ENCODE data around the gene KCNG2. TPM values are rescaled to one million over a fixed set of nuclear protein-coding genes. Genes with fewer than 3 reads are reported as not detected.

The KCNG2 gene
- total RNA-seq, 1 donor from 2014 or later, result not detected

DNA sequence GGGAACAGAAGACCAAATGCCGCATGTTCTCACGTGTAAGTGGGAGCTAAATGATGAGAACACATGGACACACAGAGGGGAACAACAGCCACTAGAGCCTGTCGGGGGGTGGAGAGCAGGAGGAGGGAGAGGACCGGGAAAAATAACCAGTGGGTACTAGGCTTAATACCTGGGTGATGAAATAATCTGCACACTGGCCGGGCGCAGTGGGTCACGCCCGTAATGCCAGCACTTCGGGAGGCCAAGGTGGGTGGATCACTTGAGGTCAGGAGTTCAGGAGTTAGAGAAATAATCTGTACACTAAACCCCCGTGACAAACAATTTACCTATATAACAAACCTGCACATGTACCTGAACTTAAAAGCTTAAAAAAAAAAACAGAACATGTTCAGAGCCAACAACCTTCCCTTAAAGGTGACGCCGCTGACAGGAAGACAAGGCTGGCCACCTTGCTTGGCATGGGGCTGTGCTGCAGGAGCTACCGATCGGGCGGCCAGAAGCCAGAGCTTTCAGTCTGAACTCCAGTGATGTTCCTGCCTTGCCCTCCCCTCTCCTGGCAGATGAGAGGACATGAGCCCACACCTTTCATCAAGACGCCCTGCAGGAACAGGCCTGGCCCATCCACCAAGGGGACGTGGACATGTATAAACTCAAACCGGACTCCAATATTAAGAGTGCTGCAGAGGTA lies 142.5 kb downstream of the KCNG2 start:
- intact Hi-C loops (cut with micrococcal nuclease), result no loop called here
- DNase-seq (no peak), ATAC-seq (no peak)

DNA sequence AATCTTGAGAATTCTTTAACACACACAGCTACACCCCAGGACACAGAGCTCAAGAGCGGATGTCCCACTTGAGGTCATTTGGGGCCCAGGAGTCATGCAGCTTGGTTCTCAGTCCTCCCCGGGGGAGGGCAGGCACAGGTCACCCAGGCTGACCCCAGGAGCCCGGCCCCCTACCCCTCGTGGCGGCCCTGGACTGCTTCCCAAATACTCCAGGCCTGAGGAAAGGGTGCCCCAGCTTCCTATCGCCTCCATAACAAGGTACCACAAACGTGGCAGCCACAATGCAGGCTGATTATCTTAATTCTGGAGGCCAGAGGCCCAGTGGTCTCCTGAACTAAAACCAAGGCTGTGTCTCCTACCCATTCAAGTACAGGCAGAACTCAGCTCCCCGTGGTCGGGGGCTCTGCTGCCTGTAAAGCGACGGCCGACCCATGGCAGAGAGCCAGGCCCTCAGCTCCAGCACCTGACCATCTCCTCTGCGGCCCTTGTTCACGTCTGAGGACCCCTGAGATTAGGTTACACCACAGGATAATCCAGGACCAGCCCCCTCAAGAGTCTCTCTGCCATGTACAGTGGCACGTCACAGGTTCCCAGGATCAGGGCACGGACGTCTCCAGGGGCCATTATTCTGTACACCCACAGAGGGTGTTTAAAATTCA lies 143.2 kb downstream of the KCNG2 start:
- no peak for ATAC-seq
- intact Hi-C loops (cut with micrococcal nuclease), result no loop called here
- no peak for DNase-seq

DNA sequence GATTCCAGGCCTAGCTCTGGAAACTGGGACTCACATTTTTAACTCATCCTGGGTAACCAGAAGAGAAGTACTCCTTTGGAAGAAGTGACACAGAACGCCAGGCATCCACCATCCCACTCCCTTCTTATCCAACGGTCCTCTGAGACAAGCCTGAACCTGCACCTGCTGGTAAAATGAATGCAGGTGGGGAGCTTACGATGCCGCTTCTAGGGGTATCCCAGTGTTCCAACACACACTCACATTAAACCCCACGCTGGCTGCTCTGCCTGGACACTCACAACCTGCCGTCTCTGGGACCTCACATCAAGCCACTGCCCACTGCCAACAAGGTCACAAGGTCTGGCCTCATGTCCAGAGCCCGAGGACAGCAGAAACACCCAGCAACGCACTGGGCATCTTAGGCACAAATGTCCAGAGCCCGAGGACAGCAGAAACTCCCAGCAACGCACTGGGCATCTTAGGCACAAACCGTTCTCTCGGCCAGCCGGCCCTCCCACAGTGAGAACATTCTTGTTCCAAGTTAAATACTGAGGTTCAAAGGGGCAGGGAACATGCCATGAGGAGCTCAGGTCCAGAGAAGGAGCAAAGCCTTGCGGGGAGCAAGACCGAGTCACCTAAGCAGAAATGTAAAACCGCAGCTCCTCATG lies 143.9 kb downstream of the KCNG2 start:
- intact Hi-C loops (cut with micrococcal nuclease), result no loop called here
- no peak for ATAC-seq
- DNase-seq, result no peak

DNA sequence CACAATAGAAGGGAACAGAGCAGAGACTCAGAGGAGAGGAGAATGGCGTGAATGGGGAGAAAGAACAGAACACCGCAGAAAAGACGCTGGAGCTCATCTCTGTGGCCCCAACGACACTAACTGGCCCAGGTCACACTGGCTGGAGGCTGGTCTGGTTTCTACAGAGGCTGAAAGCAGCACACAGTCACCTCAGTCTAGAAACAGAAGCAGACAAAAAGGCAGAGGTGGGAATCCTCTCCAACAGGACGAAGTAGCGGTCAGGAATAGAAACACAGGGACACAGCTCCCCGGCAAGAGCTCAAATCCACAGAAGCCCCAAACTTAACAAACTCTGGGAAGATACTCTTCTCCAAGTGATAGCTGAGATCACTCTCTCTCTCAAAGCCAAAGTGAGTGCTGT lies 144.5 kb downstream of the KCNG2 start:
- ATAC-seq (peak; percentile 22), DNase-seq (no peak)
- intact Hi-C loops (cut with micrococcal nuclease), result no loop called here

DNA sequence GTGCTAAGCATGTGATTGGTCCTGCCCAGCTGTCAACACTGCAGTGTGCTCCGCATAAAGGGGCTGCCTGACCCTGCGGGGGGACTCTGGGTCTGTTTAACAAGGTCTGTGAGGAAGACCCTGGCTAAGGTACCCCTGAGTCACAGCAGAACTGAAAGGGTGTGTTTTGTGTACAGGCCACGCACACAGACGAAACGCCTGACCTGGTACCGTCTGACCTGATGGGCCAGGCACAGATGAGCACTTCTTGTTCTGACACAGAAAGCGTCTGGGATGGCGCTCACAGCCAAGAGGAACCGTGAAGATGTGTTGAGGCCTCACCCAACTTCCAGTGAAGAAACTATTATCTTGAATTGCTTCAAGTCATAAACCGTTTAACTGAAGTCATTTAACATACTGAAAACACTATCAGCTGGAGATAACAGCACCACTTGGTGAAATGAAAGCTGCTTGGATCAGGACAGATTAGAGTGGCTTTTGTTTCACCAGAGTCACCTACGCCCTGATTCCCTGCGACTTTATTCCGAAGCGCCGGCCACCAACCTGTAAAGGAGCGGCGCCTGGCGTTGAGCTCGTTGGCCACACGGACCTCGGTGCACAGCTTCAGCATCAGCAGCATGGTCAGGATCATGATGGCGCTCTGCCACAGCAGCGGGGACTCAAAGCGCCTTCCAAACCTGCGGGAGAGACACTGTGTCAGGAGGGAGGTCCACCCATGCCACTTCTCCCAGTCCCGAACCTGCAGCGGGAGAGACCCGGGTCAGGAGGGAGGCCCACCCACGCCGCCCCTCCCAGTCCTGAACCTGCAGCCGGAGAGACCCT lies 145.3 kb downstream of the KCNG2 start:
- DNase-seq (no peak), ATAC-seq (peak; percentile 27)
- intact Hi-C loops (cut with micrococcal nuclease), result no loop called here

DNA sequence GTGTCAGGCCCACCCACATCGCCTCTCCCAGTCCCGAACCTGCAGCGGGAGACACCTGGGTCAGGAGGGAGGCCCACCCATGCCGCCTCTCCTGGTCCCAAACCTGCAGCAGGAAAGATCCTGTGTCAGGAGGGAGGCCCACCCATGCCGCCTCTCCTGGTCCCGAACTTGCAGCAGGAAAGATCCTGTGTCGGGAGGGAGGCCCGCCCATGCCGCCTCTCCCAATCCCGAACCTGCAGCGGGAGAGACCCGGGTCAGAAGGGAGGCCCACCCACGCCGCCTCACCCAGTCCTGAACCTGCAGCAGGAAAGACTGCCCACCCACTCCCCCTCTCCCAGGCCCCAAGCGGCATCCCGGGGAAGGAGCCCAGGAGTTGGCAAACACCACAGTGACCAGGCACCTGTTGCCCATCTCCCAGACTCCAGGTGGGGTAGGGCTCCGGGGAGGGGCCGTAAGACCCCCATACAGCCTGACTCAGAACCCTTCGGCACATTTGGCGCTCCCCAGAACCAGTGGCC lies 145.9 kb downstream of the KCNG2 start:
- no peak for ATAC-seq
- intact Hi-C loops (cut with micrococcal nuclease), result no loop called here
- DNase-seq, result no peak

DNA sequence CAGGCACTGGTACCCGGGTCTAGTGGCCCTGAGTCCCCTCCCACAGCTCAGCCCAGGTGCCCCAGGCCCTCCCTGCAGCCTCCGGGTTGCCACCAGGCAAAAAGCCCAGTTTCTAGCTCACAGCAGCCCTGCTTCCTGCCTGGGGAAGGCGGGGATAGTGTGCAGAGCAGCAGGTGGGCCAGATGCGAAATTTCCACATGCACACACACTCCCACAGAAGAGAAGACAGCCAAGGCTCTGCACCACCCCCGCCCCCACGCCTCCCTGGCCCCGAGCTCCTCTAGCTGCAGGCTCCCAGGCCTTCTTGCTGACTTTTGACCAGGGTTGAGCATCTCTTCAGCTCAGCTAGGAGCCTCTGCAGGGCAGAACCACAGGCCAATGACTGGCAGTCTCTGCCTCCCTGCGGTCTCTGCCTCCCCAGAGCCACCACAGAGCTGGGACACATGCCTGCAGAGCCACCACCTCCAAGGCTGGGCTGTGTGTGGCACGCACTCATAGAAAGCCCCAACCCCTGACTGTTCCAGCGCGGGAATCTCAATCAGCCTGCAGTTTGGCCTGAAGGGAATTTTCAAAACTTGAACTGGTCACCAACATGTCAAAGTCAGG lies 146.5 kb downstream of the KCNG2 start:
- DNase-seq (no peak), ATAC-seq (peak; percentile 14)
- intact Hi-C loops (cut with micrococcal nuclease), result no loop called here

DNA sequence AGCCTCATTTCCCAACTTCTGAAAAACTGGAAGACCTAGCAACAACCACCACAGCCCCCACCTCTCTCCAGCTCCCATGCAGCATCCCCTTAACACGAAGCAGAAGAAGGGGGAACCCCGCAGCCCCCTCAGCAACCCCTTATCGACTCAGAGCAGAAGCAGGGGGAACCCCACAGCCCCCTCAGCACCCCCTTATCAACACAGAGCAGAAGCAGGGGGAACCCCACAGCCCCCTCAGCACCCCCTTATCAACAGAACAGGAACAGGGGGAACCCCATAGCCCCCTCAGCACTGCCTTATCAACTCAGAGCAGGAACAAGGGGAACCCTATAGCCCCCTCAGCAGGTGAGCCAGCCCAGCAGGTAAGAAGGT lies 147.0 kb downstream of the KCNG2 start:
- intact Hi-C loops (cut with micrococcal nuclease), result no loop called here
- ATAC-seq (no peak), DNase-seq (no peak)

DNA sequence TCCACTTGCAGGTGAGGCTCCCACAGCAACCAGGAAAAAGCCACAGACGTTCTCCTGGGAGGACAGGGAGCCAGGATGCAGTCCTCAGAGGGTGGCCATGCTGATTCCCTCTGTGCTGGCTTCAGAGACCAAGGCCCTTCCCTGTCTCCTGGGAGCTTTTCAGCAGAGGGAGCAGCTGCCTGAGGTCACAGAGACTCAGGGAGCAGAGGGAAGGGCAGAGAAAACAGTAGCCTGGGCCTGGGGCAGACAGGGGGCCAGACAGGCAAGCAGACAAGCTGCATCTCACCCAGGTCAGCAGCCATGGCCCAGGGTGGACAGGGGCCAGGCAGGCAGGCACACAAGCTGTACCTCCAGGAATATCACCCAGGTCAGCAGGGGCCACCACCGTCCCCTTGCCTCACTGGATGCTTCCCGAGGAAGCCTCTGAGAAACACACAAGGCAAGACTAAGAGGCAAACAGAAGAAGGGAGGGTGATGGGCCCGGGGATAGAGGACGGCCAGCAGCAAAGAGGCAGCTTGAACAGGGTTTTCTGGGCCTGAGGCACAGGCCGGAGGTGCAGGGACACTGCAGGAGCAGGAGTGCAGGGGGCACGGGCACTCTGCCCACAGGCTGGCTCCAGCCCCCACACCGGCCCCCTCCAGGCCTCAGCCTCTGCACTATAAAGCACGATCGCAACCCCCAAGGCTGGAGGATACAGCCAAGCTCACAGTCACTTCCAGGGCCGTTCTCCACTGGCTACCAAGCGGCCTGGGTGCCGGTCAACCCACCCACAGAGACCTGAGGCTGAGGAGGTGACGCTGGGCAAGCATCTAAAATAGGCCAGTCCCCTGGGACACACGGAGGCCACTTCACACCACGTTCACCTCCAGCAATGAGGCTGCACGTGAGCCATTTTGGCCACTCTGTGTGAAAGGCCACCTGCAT lies 147.6 kb downstream of the KCNG2 start:
- no peak for DNase-seq
- intact Hi-C loops (cut with micrococcal nuclease), result no loop called here
- ATAC-seq, result no peak

DNA sequence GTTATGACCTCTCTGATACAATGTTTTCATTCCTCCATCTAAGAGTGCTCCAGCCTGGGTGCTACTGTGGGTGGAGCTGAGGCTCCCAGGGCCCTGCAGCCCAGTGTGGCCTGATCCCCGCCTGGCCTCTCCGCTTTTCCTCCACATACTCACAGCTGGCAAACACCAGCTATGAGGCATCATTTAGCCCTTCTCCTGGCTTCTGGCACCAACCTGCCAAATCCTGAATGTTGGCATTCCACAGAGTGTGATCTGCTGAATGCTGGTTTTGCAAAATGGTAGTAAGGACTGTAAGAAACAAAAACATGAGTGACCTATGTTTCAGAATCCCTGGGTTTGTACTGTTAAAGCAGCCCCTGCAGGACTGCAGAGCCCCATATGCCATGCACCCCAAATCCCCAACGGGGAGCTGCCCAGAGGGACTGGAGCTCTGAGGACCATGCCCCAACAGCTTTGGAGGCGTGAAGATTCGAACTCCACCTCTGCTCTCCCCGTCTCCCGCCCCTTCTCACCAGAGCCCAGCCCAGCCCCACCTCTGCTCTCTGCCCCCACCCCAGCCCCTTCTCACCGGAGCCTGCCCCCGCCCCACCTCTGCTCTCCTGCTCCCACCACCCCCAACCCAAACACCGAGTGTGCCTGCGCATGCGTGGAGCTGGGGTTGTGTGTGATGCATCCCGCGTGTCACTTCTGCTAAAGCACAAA lies 149.5 kb downstream of the KCNG2 start:
- no peak for DNase-seq
- intact Hi-C loops (cut with micrococcal nuclease), result no loop called here
- no peak for ATAC-seq

DNA sequence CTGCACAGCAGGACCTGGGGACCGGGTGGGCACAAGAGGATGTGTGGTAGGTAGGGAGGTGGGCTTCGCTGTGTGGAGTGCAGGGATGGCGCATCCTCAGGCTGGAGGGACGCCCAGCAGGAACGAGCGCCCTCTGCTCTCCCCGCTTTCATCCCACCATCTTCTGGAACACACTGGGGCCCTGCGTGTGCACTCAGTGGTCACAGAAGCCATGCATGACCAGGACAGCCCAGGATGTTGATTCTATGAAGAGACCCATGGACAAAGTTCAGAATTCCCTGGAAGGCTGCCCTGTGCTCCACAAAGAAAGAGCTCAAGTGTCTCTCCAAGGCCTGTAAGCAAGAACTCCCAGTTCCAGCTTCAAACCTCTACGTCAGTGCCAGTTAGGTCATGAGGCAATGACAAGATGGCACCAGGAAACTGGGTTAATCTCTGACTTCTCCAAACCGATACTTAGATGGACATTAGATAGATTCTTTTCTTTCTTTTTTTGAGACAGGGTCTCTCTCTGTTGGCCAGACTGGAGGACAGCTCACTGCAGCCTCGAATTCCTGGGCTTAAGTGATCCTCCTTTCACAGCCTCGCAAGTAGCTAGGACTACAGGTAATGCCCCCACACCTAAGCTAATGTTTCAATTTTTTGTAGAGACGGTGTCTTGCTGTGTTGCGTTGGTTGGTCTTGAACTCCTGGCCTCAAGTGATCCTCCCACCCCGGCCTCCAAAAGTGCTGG lies 150.3 kb downstream of the KCNG2 start:
- intact Hi-C loops (cut with micrococcal nuclease), result no loop called here
- DNase-seq (no peak), ATAC-seq (no peak)

DNA sequence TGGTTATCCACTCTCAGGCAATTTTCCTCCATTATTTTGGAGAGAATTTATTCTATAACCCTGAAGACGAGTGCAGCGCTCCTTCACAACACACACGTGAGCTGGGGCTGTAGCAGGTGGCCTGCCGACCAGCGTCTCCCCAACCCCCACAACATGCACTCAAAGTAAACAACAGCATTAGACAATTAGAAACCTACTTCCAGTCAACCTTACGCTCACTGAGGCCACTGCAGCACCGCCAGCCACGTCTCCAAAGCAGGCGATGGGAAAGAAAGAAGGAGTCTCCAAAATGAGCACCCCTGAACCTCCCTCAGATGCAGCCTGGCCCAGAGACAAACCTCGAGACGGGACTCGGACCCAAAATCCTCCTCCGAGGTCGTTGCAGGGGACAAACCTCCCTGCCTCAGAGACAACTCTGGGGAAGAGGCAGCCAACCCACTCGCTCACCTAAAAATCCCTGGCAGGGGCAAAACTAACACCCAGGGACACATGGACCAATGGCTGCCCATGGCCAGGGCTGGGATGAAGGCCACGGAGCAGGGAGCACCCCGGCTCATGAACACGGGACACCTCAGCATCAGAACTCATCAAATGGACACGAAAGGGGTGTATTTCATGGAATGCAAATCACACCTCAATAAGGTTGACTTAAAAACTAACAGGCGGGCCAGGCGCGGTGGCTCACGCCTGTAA lies 151.1 kb downstream of the KCNG2 start:
- ATAC-seq, result no peak
- DNase-seq, result no peak
- intact Hi-C loops (cut with micrococcal nuclease), result no loop called here

Other genes with a start within 250 kb of the KCNG2 start
- gene CTDP1, start 118.1 kb upstream of the KCNG2 start, total RNA-seq, result 10.2 TPM
- gene SLC66A2, start 153.7 kb downstream of the KCNG2 start, total RNA-seq, result 28.9 TPM
- 14.5 TPM for gene HSBP1L1, start 166.7 kb downstream of the KCNG2 start, total RNA-seq
- gene TXNL4A, start 190.6 kb downstream of the KCNG2 start, total RNA-seq, result 91.0 TPM
- gene RBFA, start 236.5 kb downstream of the KCNG2 start, total RNA-seq, result 23.4 TPM

Data from left ventricle myocardium superior (tissue), 1 donor.